NCI-H2107 treated with DMSO at 0.1 percent for 48 hours (cell line): ENCODE data around the gene HPN.
"Not testable (repeated sequence)": the region's sequence is repeated elsewhere in the genome, so short reads cannot be mapped to it uniquely, and the experiment has no call there.

Source experiments
- DNase-seq: peaks from one replicate; lab custom pipeline; 2025; ENCODE audit not compliant: unreplicated experiment; lab: John Stamatoyannopoulos, UW

Gene HPN

GRCh38 chr19:35042056-35042730, 672 bp downstream of the HPN start:
- no peak for DNase-seq

- DNase-seq = no peak
Measured at GRCh38 chr19:35042954-35043604, 1.6 kb downstream of the HPN start.

- no peak for DNase-seq
Measured at GRCh38 chr19:35043906-35044305, 2.4 kb downstream of the HPN start.

GRCh38 chr19:35044317-35045117, 3.0 kb downstream of the HPN start:
- DNase-seq = no peak

- no peak for DNase-seq
Measured at GRCh38 chr19:35045667-35046300, 4.3 kb downstream of the HPN start.

GRCh38 chr19:35046461-35046860, 4.9 kb downstream of the HPN start:
- DNase-seq = no peak

GRCh38 chr19:35048911-35049411, 7.4 kb downstream of the HPN start:
- no peak for DNase-seq

- no peak for DNase-seq
Measured at GRCh38 chr19:35049456-35049855, 7.9 kb downstream of the HPN start.

GRCh38 chr19:35050662-35051061, 9.1 kb downstream of the HPN start:
- DNase-seq = not testable (repeated sequence)

GRCh38 chr19:35051268-35051667, 9.7 kb downstream of the HPN start:
- DNase-seq = not testable (repeated sequence)

- DNase-seq = no peak
Measured at GRCh38 chr19:35051796-35052195, 10.3 kb downstream of the HPN start.

GRCh38 chr19:35052599-35053190, 11.2 kb downstream of the HPN start:
- DNase-seq = no peak

GRCh38 chr19:35053667-35054293, 12.3 kb downstream of the HPN start:
- DNase-seq = no peak

- DNase-seq = no peak
Measured at GRCh38 chr19:35054626-35055025, 13.1 kb downstream of the HPN start.

GRCh38 chr19:35055715-35056179, 14.2 kb downstream of the HPN start:
- DNase-seq = no peak

- DNase-seq = no peak
Measured at GRCh38 chr19:35056513-35057063, 15.1 kb downstream of the HPN start.

GRCh38 chr19:35058370-35058769, 16.8 kb downstream of the HPN start:
- no peak for DNase-seq

- DNase-seq = no peak
Measured at GRCh38 chr19:35059006-35059798, 17.7 kb downstream of the HPN start.

- no peak for DNase-seq
Measured at GRCh38 chr19:35059799-35060091, 18.2 kb downstream of the HPN start.
